Left lung (tissue), 14 donors: ENCODE data around the gene PAGE3. TPM values are rescaled to one million over a fixed set of nuclear protein-coding genes. Genes with fewer than 3 reads are reported as not detected.

Experiments
- ATAC-seq: fragments of 200-7000 bp; cut with Tn5 transposase; one replicate; pipeline ENCODE4 v1.9.1; 2020; ENCODE audit warnings: moderate library complexity
- DNase-seq, 4 donors: peaks; one replicate each; pipeline ENCODE4 v3.0.0-alpha.2; 2013 to 2020
- H3K27ac ChIP-seq, 2 donors: fragments of 200-600 bp; sonication (generic) in 1 of 2; one replicate each; pipeline versions ENCODE4 v1.5.0 to v1.8.0; 2020 to 2021
- H3K27me3 ChIP-seq, 2 donors: fragments of 200-600 bp; sonication (generic) in 1 of 2; one replicate each; pipeline versions ENCODE4 v1.5.0 to v1.8.0; 2020 to 2021
- H3K36me3 ChIP-seq, 2 donors: fragments of 200-600 bp; sonication (generic) in 1 of 2; one replicate each; pipeline versions ENCODE4 v1.5.0 to v1.8.0; 2020 to 2021
- H3K4me1 ChIP-seq, 2 donors: fragments of 200-600 bp; one replicate each; pipeline ENCODE4 v1.8.0; 2021
- H3K4me3 ChIP-seq, 2 donors: fragments of 200-600 bp; sonication (generic) in 1 of 2; one replicate each; pipeline versions ENCODE4 v1.5.0 to v1.8.0; 2020 to 2021; ENCODE audit warnings: mild to moderate bottlenecking in 1 of 2
- H3K9me3 ChIP-seq, 2 donors: fragments of 200-600 bp; sonication (generic) in 1 of 2; one replicate each; pipeline versions ENCODE4 v1.5.0 to v1.8.0; 2020 to 2021
- CTCF ChIP-seq, 2 donors: fragments of 200-600 bp; sonication (generic) in 1 of 2; IDR thresholded peaks; one replicate each; pipeline versions ENCODE4 v1.5.0 to v1.8.0; 2021; ENCODE audit warnings: antibody characterized with exemption in 2 of 2
- intact Hi-C, 2 donors: fragments of 100-400 bp; cut with DNase I; formaldehyde crosslinking; loops; one replicate each; pipeline versions ENCODE4 v1.11.2 to v1.14.2; 2022
- long read RNA-seq, 12 donors: library from polyadenylated mRNA in 2 of 12; unstranded in 2 of 12; transcript quantifications; one replicate each; pipeline ENCODE4 v2.0.0 and lab custom pipeline, GENCODE V29; 2019 to 2026
- polyA plus RNA-seq, 6 donors: library from polyadenylated mRNA; unstranded; fragments of 120-200 nt; gene quantifications; one replicate each; pipeline ENCODE4 v1.2.1, GENCODE V29; 2013; ENCODE audit not compliant: insufficient read length in 6 of 6
- total RNA-seq, 2 donors: library from RNA; stranded (reverse); fragmentation: NEBNext Ultra II Directional; extraction: Animal tissue kit (Norgen Biotek cat#: 25700); gene quantifications; one replicate each; pipeline ENCODE4 v1.2.1, GENCODE V29; 2021
- donor health status: DM: no; HTN: yes; CAD: no.
- donor health status: DM: no; HTN: no; CAD: no.

PAGE3 gene
- total RNA-seq (not detected), polyA plus RNA-seq (not detected)
- long read RNA-seq, donor 1 = 0 reads
- long read RNA-seq, donor 2 = 0 reads
- long read RNA-seq, donor 3 = 0 reads
- long read RNA-seq, donor 4 = 0 reads
- long read RNA-seq, donor 5 = 0 reads
- long read RNA-seq, donor 6 = 0 reads
- long read RNA-seq, donor 7 = 0 reads
- long read RNA-seq, donor 8 = 0 reads
- long read RNA-seq, donor 9 = 0 reads
- long read RNA-seq, donor 10 = 0 reads
- long read RNA-seq, donor 11 = 0 reads
- long read RNA-seq, donor 12 = 0 reads

- no peak within 1 kb of the TSS for H3K4me3 ChIP-seq
- H3K9me3 ChIP-seq = no peaks in the 10 kb centered on the region
- H3K36me3 ChIP-seq = no peaks in the 10 kb centered on the region
- H3K27ac ChIP-seq = no peak within 1 kb of the TSS
- H3K4me1 ChIP-seq = no peaks in the 10 kb centered on the region
- ATAC-seq (no peak), DNase-seq (no peak)
- intact Hi-C loops = no loop called here
- no peaks in the 10 kb centered on the region for H3K27me3 ChIP-seq
- no peak for TF ChIP-seq CTCF (IDR thresholded peaks at IDR 0.05)
These were observed at the start of gene PAGE3 for GRCh38 chrX:55264816-55265215. Gene PAGE3, minus strand, starts transcription at chrX:55264916. Its CDS starts 1,013 bp downstream, at chrX:55263903.

GRCh38 chrX:55312655-55313054, 47.9 kb upstream of the PAGE3 start:
- intact Hi-C loops = no loop called here
- DNase-seq = no peak

GRCh38 chrX:55290963-55291362, 26.2 kb upstream of the PAGE3 start:
- no peak overlapping the region for H3K27ac ChIP-seq
- H3K4me1 ChIP-seq = no peaks in the 10 kb centered on the region
- no peaks in the 10 kb centered on the region for H3K9me3 ChIP-seq
- DNase-seq (no peak), ATAC-seq (no peak)
- H3K36me3 ChIP-seq = no peaks in the 10 kb centered on the region
- intact Hi-C loops = no loop called here
- H3K4me3 ChIP-seq = no peak overlapping the region
- no peaks in the 10 kb centered on the region for H3K27me3 ChIP-seq
- TF ChIP-seq CTCF (IDR thresholded peaks at IDR 0.05) = no peak

More at GRCh38 chrX:55312655-55313054, 47.9 kb upstream of the PAGE3 start:
- no peak for ATAC-seq
- Histone ChIP-seq H3K4me3 (no peak overlapping the region), H3K4me1 (no peaks in the 10 kb centered on the region), H3K36me3 (no peaks in the 10 kb centered on the region), H3K27ac (no peak overlapping the region), H3K9me3 (no peaks in the 10 kb centered on the region), H3K27me3 (no peaks in the 10 kb centered on the region)
- TF ChIP-seq CTCF (IDR thresholded peaks at IDR 0.05) = no peak

GRCh38 chrX:55279832-55280231, 15.1 kb upstream of the PAGE3 start:
- no peak for TF ChIP-seq CTCF (IDR thresholded peaks at IDR 0.05)
- ATAC-seq (no peak), DNase-seq (no peak)
- Histone ChIP-seq H3K36me3 (no peaks in the 10 kb centered on the region), H3K27me3 (no peaks in the 10 kb centered on the region), H3K4me1 (no peaks in the 10 kb centered on the region), H3K9me3 (no peaks in the 10 kb centered on the region), H3K27ac (no peak overlapping the region), H3K4me3 (no peak overlapping the region)
- intact Hi-C loops = no loop called here

GRCh38 chrX:55260806-55261205, 3.9 kb downstream of the PAGE3 start:
- no peak overlapping the region for H3K4me3 ChIP-seq
- intact Hi-C loops = no loop called here

More at GRCh38 chrX:55260806-55261205, 3.9 kb downstream of the PAGE3 start:
- Histone ChIP-seq H3K27me3 (peaks cover 0 to 7% of the 10 kb centered on the region in 2 donors), H3K9me3 (no peaks in the 10 kb centered on the region), H3K4me1 (no peaks in the 10 kb centered on the region), H3K36me3 (no peaks in the 10 kb centered on the region), H3K27ac (no peak overlapping the region)
- DNase-seq (no peak), ATAC-seq (no peak)
- no peak for TF ChIP-seq CTCF (IDR thresholded peaks at IDR 0.05)
